Vagina (tissue), 2 donors: ENCODE results near the gene PKD1. TPM values are rescaled to one million over a fixed set of nuclear protein-coding genes. Genes with fewer than 3 reads are reported as not detected.

Experiments used
- DNase-seq, 2 donors: peaks; one replicate each; pipeline ENCODE4 v3.0.0-alpha.2; 2017; ENCODE audit errors: extremely low spot score in 2 of 2
- H3K27ac ChIP-seq: fragments of 200-600 bp; sonication (generic); one replicate; pipeline ENCODE4 v1.5.1; 2019
- H3K27me3 ChIP-seq: fragments of 200-600 bp; sonication (generic); one replicate; pipeline ENCODE4 v1.5.1; 2019
- H3K36me3 ChIP-seq, 2 donors: fragments of 200-600 bp; sonication (generic); one replicate each; pipeline ENCODE4 v1.5.1; 2017 to 2019
- H3K4me1 ChIP-seq: fragments of 200-600 bp; sonication (generic); one replicate; pipeline ENCODE4 v1.5.1; 2019
- H3K4me3 ChIP-seq, 2 donors: fragments of 200-600 bp; sonication (generic); 1 replicate in 1 of 2; 2 replicates in 1 of 2; pipeline ENCODE4 v1.5.1; 2016 to 2019
- H3K9me3 ChIP-seq: fragments of 200-600 bp; sonication (generic); one replicate; pipeline ENCODE4 v1.5.1; 2019
- CTCF ChIP-seq, 3 experiments: fragments of 450-650 bp in 2 of 3; fragments of 200-600 bp in 1 of 3; sonication (generic) in 1 of 3; IDR thresholded peaks; one replicate each; pipeline ENCODE4 v1.5.1; 2017 to 2019; ENCODE audit warnings: antibody characterized with exemption in 3 of 3, mild to moderate bottlenecking in 2 of 3, moderate library complexity in 2 of 3
- POLR2A ChIP-seq, 2 donors: fragments of 450-650 bp; IDR thresholded peaks; one replicate each; pipeline ENCODE4 v1.6.1; 2017; ENCODE audit warnings: antibody characterized with exemption in 2 of 2, mild to moderate bottlenecking in 2 of 2, moderate library complexity in 2 of 2
- POLR2AphosphoS5 ChIP-seq, 2 donors: sonication (generic); formaldehyde crosslinking; IDR thresholded peaks; one replicate each; pipeline ENCODE4 v1.9.0; 2017; ENCODE audit warnings: antibody characterized with exemption in 2 of 2, mild to moderate bottlenecking in 2 of 2, low read depth in 1 of 2; ENCODE audit not compliant: insufficient read depth in 1 of 2
- intact Hi-C: fragments of 100-400 bp; cut with DNase I; formaldehyde crosslinking; loops from one replicate; pipeline ENCODE4 v1.15.1; 2023
- total RNA-seq: library from RNA; depleted of rRNA; stranded (reverse); fragments of >200 nt; gene quantifications from one replicate; pipeline ENCODE4 v1.2.3, GENCODE V29; 2016

The PKD1 gene
- total RNA-seq, 1 donor from 2014 or later: 153 TPM

GRCh38 chr16:2170587-2171435 is 35.1 kb upstream of the PKD1 start:
- no peaks in the 10 kb centered on the region for H3K9me3 ChIP-seq
- peak overlapping the region; percentile 33 to 34 for H3K4me3 ChIP-seq
- intact Hi-C loops: no loop called here
- TF ChIP-seq POLR2AphosphoS5 (IDR thresholded peaks at IDR 0.05; ENCODE audit: insufficient read depth in 1 of 2, low read depth in 1 of 2): no peak
- TF ChIP-seq POLR2A (IDR thresholded peaks at IDR 0.05): no peak
- no peak for TF ChIP-seq CTCF (IDR thresholded peaks at IDR 0.05)
- H3K36me3 ChIP-seq: peaks cover 0 to 79% of the 10 kb centered on the region in 2 donors
- H3K27me3 ChIP-seq: no peaks in the 10 kb centered on the region
- no peak for DNase-seq
- no peaks in the 10 kb centered on the region for H3K4me1 ChIP-seq
- peak overlapping the region; percentile 38 for H3K27ac ChIP-seq

- H3K36me3 ChIP-seq: peaks cover 0 to 74% of the 10 kb centered on the region in 2 donors
Observed at GRCh38 chr16:2170080-2170479, 34.4 kb upstream of the PKD1 start.

GRCh38 chr16:2167068-2167638 is 31.5 kb upstream of the PKD1 start:
- H3K36me3 ChIP-seq: peaks cover 0 to 50% of the 10 kb centered on the region in 2 donors
- H3K27me3 ChIP-seq: no peaks in the 10 kb centered on the region
- H3K4me3 ChIP-seq: no peak overlapping the region
- intact Hi-C loops: no loop called here
- no peaks in the 10 kb centered on the region for H3K9me3 ChIP-seq
- peaks cover 20% of the 10 kb centered on the region for H3K4me1 ChIP-seq
- H3K27ac ChIP-seq: no peak overlapping the region
- DNase-seq: no peak
- no peak for TF ChIP-seq POLR2AphosphoS5 (IDR thresholded peaks at IDR 0.05; ENCODE audit: insufficient read depth in 1 of 2, low read depth in 1 of 2)
- TF ChIP-seq CTCF (IDR thresholded peaks at IDR 0.05): no peak
- TF ChIP-seq POLR2A (IDR thresholded peaks at IDR 0.05): no peak

More at GRCh38 chr16:2170080-2170479, 34.4 kb upstream of the PKD1 start:
- H3K27me3 ChIP-seq: no peaks in the 10 kb centered on the region
- H3K4me3 ChIP-seq: peak overlapping the region; percentile 33 to 34
- TF ChIP-seq POLR2AphosphoS5 (IDR thresholded peaks at IDR 0.05; ENCODE audit: insufficient read depth in 1 of 2, low read depth in 1 of 2): peak; percentile 23 to 33
- no peak for TF ChIP-seq POLR2A (IDR thresholded peaks at IDR 0.05)
- TF ChIP-seq CTCF (IDR thresholded peaks at IDR 0.05): no peak
- H3K9me3 ChIP-seq: no peaks in the 10 kb centered on the region
- no peaks in the 10 kb centered on the region for H3K4me1 ChIP-seq
- intact Hi-C loops: no loop called here
- H3K27ac ChIP-seq: peak overlapping the region; percentile 48
- no peak for DNase-seq

GRCh38 chr16:2166263-2167067 is 30.8 kb upstream of the PKD1 start:
- Histone ChIP-seq H3K36me3 (peaks cover 0 to 43% of the 10 kb centered on the region in 2 donors), H3K9me3 (no peaks in the 10 kb centered on the region), H3K4me1 (peaks cover 27% of the 10 kb centered on the region), H3K27ac (no peak overlapping the region), H3K4me3 (no peak overlapping the region), H3K27me3 (no peaks in the 10 kb centered on the region)
- no peak for DNase-seq
- intact Hi-C loops: no loop called here
- no peak for TF ChIP-seq POLR2A (IDR thresholded peaks at IDR 0.05)
- TF ChIP-seq CTCF (IDR thresholded peaks at IDR 0.05): no peak
- no peak for TF ChIP-seq POLR2AphosphoS5 (IDR thresholded peaks at IDR 0.05; ENCODE audit: insufficient read depth in 1 of 2, low read depth in 1 of 2)
